GM19043 (cell line): ENCODE results near the gene SLIT3.

Source experiments
- ATAC-seq: cut with Tn5 transposase; IDR thresholded peaks from one replicate; pipeline ENCODE4 v1.9.1; 2021; ENCODE audit warnings: low read depth; ENCODE audit not compliant: unreplicated experiment

SLIT3 gene

DNA sequence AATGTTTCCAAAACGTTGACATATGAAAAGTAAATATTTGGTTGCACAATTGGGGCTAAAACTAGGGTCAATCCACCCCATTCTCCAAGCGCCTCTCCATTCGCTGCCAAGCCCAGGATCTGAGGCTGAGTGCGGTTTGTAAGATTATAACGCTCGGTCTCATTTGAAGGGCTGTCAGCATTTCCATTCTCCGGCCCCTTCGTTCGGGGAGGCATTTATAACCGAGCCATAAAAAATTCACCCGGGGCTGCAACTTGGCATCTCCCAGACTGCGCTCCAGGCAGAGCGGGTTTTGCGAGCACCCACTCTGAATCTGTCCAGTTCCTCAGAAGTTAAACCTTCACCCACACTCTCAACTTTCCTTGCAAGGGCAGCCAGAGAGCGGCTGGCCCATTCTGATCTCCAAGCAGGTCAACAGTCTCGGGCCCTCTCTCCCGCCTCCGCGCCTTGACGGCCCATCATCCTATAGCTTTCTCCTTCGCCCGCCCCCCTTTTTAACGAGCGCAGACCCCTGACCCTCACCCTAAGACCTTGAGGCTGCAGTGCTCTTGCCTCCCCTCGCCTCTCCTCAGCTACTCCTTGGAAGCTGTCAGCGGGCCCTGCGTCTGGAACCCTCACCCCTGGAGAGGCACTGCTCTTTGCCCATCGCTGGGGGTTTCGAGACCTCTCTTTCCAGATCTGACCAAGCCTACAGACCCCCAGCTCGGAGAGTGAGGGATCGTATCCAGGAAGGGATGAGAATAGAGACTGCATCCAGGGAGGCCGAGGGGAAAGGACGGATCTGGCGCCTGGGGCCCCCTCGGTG lies 1.1 kb downstream of the SLIT3 start:
- ATAC-seq, result no peak

DNA sequence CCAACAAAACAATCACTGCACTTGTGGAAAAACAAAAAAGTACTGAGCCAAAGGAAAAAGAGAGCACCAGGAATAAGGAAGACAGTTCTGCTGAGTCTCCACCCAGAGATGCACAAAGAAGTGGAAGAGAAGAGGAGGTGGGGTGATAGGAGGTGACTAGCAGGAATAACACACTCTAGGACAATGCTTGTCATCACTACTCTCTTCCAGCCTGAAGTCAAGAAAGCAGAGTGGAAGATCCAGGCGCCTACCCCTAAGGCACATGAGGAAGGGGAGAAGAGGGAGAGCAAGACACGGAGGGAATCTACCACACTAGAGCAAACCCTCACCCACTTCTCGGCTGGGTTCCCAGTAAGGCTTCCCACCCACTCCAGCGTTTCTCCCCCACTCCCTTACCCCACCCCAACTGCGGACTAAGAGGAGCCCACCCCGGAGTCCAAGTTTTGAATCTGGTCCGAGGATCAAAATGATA lies 1.7 kb downstream of the SLIT3 start:
- ATAC-seq, result no peak

GRCh38 chr5:169298193-169298592 lies 2.7 kb downstream of the SLIT3 start:
- no peak for ATAC-seq

DNA sequence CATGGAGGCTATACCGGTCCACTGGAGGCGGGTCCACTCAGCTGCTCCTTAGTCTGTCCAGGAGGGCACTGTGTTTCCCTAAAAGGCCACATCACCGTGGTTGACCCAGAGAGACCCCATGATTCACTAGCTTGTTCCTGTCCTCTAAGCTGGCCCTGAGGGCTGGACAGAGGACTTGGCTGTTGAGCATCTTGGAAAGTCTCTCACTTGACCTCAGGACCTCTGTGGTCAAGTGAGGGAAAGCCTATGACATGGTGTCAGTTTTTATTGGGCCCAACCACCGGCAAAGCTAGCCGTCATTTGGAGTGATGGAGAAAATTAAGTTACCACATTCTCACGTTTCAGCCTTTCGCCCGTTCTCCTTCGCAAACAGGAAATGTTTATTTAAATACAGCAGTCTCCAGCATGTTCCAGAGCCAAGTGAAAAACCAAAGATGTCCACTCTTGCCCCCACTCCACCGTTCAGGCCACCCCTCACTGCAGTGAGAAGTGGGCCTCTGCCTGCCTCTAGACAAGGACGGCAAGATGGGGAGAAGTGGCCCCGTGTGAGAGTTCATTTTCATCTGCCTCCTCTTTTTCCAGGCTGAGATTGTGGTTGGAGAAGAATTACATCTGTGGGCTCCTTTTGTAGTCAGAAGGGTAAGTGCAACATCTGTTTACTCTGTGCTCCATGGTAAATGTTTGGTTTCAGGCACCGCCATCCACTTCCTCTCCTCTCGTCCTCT lies 4.4 kb downstream of the SLIT3 start:
- ATAC-seq, result no peak

DNA sequence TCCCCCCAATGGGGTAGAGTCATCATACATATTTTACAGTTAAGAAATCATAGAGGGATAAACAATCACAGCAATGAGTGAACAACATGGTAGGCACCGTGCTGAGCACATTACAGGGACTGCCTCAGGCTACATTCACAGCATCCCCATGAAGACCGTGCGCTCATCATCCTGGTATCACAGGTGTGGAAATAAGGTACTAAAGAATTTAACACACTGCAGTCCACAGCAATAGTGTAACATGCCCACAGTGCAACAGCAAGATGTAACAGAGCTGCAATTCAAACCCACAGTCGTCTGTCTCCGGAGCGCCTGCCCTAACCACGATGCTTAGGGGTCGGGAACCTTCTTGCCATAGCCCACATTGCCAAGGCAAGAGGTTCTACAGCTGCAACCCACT lies 5.6 kb downstream of the SLIT3 start:
- ATAC-seq, result no peak

DNA sequence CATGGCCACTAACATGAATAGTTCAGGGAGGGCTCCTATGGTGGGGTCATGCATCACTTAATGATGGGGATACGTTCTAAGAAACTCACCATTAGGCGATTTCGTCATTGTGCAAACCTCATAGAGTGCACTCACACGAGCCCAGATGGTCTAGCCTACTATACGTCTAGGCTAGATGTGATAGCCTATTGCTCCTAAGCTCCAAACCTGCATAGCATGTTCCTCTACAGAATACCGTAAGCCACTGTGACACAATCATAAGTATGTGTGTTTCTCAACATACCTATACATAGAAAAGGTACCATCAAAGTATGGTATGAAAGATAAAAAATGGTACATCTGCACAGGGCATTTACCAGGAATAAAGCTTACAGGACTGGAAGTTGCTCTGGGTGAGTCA lies 6.3 kb downstream of the SLIT3 start:
- ATAC-seq, result no peak

DNA sequence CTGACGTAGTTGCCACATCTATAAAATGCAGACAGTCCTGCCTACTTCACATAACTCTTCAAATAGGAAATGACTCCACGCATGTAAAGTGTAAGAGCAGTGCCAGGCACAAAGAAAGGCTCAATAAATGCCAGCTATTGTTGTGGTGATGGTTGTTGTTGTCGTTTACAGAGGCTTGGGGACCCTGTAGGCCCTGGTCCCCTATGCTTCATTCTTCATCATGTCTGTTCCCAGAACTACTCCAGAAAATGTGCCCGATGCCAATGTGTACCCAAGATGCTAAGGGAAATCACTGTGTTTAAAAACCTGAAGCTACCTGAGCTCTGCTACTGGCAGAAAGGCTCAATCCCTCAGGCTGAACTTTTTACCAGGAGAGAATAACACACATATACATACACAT lies 9.1 kb downstream of the SLIT3 start:
- no peak for ATAC-seq

DNA sequence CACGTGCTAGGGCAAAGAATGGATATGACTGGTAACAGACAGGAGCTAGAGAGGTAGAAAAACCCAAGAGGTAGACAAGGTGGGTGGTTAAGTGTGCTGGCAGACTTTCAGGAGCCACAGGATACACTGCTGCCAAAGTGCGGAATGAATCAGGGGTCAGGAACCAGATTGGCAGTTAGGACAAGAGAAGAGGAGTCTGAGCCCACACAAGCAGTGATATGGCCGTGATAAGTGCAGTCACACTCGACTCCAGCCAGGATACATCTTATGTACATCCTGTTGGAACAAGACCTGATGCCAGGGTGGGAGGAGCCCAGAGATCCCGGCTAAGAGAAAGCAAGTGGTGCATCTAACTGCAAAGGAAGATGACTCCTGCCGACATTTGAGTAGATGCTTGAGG lies 10.0 kb downstream of the SLIT3 start:
- ATAC-seq, result no peak

GRCh38 chr5:169289520-169289919 lies 11.4 kb downstream of the SLIT3 start:
- no peak for ATAC-seq

- no peak for ATAC-seq
These were observed 12.6 kb downstream of the SLIT3 start for GRCh38 chr5:169288066-169288930.

GRCh38 chr5:169287529-169287928 lies 13.4 kb downstream of the SLIT3 start:
- no peak for ATAC-seq

DNA sequence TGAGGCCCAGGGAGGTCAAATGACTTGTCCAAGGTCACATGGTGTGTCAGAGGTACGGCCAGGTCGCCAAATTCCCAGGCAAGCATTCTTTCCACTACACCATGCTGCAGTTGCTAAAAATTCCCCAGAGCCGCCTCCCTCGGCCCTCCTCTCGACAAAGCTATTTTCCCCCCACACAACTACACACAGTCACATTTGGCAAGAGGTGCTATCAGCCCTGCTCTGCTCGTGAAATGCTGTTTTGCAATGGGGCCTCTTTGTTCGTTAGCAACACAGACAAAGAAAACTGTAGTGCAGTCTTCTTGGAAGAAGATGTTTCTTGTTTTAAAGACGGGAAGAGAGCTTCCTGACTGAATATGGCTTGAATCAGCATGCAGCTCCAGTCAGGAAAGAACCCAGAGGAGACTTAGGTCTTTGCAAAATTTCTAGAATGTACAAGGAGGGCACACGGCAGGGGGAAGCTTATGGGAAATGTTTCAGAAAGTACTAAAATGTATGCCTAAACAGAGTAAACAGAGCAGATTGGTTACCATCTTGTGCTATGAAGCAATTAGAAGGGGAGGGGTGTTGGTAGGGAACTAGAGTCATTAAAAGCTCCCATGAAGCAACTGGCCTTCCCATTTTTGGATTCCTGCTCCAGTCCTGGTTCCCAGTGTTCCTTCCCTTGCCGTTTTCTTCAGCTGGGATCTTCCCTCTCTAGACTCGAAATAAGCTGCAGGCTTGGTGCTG lies 14.2 kb downstream of the SLIT3 start:
- ATAC-seq, result no peak

DNA sequence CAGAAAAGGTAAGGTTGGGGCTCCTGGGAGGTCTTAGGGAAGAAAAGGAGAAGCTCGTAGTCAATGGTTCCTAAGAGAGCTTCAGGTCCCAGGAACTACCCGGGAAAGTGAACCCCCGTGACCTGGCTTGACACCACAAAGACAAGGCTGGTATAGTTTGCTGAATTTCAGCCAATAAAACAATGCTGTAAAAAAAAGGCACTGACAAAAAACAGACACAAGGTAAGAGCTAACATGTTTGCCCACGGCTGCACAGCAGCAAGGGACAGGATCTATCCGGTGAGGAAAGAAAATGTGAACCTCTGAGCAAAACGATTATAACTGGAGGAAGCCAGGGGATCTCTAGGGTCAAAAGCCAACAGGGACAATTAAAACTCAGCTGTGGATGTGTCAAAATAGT lies 17.1 kb downstream of the SLIT3 start:
- no peak for ATAC-seq

- no peak for ATAC-seq
These were observed 19.3 kb downstream of the SLIT3 start for GRCh38 chr5:169281625-169282024.

DNA sequence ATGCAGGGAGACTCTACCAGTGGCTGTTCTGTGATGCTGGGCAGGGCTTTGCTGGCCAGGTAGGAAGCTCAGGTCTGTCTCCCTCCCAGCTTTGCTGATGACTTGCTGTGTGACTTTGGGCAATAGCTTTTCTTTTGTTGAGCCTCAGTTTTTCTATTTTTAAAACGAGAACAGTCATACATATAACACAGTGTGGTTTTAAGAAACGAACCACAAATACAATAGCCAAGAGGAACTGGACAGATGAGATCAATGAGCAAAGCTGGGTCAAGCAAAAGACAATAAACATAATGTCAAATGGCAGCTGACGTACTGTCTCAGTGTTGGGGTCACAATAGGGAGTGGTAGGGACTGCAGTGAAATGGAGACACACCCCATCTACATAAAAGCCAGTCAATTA lies 20.2 kb downstream of the SLIT3 start:
- no peak for ATAC-seq

GRCh38 chr5:169280286-169280685 lies 20.7 kb downstream of the SLIT3 start:
- ATAC-seq, result no peak

DNA sequence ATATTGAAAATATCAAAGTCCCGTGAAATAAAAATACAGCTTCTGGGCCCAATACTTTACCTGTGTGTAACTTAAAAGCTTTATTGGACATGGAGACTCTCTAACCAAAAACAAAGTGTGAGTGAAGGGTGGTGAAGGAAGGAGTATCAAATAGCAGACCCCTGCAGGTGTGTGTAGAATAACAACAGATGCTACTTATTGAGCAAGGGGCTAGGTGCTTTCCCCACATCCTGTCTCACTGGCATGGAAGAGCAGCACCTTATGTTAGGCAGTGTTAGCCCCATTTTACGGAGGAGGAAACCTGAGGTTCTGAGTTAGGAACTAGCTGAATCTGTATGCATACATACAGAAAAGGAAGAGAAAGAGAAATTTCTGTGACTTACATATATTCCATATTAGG lies 21.8 kb downstream of the SLIT3 start:
- ATAC-seq, result no peak

DNA sequence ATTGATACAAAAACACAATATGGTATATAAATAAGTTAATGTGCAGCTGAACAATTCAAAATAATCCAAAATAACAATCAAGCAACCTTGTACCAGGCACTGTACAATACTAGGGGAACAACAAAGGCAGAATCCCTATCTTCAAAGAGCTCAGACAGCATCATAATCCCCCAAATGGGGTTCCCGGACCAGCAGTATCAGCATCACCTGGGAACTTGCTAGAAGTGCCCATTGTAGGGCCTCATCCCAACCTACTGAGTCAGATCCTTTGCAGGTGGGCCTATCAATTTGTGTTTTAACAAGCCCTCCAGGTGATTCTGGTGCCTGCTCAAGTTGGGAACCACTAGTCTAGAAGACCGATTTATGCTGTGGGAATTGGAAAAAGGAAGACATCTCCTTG lies 27.1 kb downstream of the SLIT3 start:
- no peak for ATAC-seq

- no peak for ATAC-seq
These were observed 27.5 kb downstream of the SLIT3 start for GRCh38 chr5:169273451-169273850.

DNA sequence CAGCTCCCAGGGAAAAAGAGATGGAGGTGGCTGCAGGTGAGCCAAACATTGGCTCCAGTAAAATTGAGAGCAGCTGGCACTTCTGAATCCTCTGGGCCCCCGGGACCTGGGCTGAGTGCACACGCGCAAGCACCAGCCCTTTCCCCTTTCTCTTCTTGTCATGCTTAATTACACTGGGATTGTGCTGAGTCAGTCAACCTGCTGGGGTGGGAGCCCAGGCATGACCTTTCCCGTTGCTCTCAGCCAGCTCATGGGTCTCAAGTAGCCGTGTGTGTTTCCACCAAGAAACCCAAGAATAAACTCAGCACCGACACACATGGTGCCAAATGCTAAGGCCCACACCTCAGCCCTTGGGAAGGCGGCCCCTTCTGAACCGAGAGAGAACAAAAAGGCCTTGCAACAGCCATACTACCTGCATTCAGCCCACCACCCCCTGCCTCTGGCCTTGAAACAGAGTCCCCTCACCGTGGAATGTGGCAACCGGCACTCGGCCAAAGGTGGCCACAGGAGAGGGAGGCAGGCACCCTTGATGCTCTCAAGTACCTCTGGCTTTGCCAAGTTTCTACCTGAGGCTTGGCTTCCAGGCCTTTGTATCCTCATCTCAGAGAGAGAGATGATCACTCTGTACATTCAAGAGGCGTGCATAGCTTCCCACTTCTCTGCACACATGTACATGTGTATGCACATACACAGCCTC lies 28.1 kb downstream of the SLIT3 start:
- ATAC-seq, result no peak
